GM12875 (cell line): ENCODE data around the gene ADAM11.
A peak's percentile ranks its signal among the peaks of the same experiment; 100 is the strongest.

Experiments
- H3K4me3 ChIP-seq: one replicate; pipeline ENCODE4 v1.5.1; 2011; ENCODE audit warnings: low read depth, low read length, control low read depth
- TF ChIP-seq, protein P1 (sequence below): IDR thresholded peaks from 2 replicates; pipeline ENCODE4 v1.5.1; 2011; ENCODE audit warnings: low read depth, mild to moderate bottlenecking, control low read depth, inconsistent platforms, low read length, moderate library complexity, borderline replicate concordance; ENCODE audit not compliant: insufficient read depth

Gene ADAM11

GRCh38 chr17:44772308-44773045 lies 13.7 kb downstream of the ADAM11 start:
- no peak overlapping the region for H3K4me3 ChIP-seq
- TF ChIP-seq, protein P1, sequence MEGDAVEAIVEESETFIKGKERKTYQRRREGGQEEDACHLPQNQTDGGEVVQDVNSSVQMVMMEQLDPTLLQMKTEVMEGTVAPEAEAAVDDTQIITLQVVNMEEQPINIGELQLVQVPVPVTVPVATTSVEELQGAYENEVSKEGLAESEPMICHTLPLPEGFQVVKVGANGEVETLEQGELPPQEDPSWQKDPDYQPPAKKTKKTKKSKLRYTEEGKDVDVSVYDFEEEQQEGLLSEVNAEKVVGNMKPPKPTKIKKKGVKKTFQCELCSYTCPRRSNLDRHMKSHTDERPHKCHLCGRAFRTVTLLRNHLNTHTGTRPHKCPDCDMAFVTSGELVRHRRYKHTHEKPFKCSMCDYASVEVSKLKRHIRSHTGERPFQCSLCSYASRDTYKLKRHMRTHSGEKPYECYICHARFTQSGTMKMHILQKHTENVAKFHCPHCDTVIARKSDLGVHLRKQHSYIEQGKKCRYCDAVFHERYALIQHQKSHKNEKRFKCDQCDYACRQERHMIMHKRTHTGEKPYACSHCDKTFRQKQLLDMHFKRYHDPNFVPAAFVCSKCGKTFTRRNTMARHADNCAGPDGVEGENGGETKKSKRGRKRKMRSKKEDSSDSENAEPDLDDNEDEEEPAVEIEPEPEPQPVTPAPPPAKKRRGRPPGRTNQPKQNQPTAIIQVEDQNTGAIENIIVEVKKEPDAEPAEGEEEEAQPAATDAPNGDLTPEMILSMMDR = no peak

- no peak overlapping the region for H3K4me3 ChIP-seq
- TF ChIP-seq, protein P1 = no peak
Measured at GRCh38 chr17:44773140-44773539, 14.4 kb downstream of the ADAM11 start.

GRCh38 chr17:44774271-44775135 lies 15.7 kb downstream of the ADAM11 start:
- peak overlapping the region; percentile 55 for H3K4me3 ChIP-seq
- TF ChIP-seq, protein P1 = peak; percentile 100

- TF ChIP-seq, protein P1 = no peak
- H3K4me3 ChIP-seq = peak overlapping the region; percentile 55
Measured at GRCh38 chr17:44775136-44775837, 16.5 kb downstream of the ADAM11 start.

DNA sequence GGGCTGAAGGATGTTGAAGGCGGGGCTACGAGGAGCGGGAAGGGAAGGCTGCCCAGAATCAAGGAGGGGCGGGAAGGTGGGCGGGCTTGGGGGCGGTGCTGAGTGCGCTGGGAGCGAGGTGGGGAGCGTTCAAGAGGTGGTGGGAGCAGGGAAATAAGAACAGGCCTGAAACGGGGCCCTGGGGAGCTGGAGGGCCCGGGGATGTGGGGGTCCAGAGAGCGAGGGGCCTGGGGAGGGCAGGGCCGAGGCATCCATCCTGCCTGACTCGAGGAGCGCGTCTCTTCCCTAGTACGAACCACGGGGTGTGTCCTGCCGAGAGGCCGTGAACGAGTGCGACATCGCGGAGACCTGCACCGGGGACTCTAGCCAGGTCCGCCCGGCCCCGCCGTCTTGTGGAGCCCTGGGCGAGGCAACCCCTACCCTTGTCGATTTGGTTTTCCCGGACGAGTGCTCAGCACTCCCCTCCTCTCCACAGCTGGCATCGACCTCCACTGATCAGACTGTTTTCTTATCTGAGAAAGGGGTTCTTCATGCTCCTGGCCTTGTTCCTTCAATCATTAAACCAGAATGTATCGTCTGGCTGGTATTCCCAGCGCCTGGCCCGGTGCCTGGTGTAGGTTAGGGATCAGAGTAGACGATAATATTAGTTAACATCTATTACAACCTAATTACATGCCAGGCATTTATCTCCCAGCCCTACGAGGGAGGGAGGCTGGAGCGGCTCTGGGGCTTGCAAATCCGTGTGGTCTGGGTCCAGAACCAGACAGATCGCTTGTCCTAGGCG lies 17.2 kb downstream of the ADAM11 start:
- TF ChIP-seq, protein P1 = no peak
- H3K4me3 ChIP-seq = peak overlapping the region; percentile 44

DNA sequence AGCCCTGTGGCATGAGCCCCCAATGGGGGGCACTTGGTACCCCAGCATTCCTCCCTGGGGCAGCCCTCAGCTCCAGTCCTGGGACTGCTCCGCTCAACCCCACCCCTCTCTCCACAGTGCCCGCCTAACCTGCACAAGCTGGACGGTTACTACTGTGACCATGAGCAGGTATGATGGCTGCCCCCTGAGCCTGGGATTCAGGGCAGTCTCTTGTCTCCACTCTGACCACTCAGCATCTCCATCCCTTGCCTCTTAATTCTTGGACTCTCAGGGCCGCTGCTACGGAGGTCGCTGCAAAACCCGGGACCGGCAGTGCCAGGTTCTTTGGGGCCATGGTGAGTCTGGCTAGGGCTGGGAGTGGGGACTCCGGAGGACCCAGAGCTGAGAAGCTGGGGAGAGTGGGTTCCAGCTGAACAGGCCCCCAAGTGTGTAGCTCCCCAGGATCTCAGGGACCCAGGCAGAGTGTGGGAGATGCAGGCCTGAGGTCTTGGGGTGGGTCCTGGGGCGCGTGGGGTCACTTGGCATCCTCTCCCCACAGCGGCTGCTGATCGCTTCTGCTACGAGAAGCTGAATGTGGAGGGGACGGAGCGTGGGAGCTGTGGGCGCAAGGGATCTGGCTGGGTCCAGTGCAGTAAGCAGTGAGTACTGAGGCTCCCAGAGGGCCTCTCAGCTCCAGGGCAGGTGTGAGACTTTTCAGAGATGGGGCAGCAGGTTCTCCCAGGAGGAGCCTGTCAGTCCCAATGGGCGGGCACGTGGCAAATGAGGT lies 18.0 kb downstream of the ADAM11 start:
- H3K4me3 ChIP-seq = no peak overlapping the region
- TF ChIP-seq, protein P1 = no peak
